ENCODE measurements around the gene MYO3A.

Gene MYO3A

GRCh38 chr10:26199841-26200240 lies 265.8 kb downstream of the MYO3A start:
- H3K4me2 ChIP-seq (ENCODE audit: low read depth, low read length) = no peak overlapping the region
- no peaks in the 10 kb centered on the region for H4K20me1 ChIP-seq (ENCODE audit: insufficient read depth, low read length)
- no peaks in the 10 kb centered on the region for H3K9me3 ChIP-seq (replicated peaks; ENCODE audit: insufficient read depth, low read length)
- H3K36me3 ChIP-seq (replicated peaks; ENCODE audit: insufficient read depth, low read length) = no peaks in the 10 kb centered on the region
- H3K9ac ChIP-seq (ENCODE audit: low read length) = no peak overlapping the region
- no peaks in the 10 kb centered on the region for H3F3A ChIP-seq (ENCODE audit: insufficient read depth, low read length)
- H3K4me3 ChIP-seq (ENCODE audit: low read length) = no peak overlapping the region
- H3K79me2 ChIP-seq (ENCODE audit: low read length) = no peaks in the 10 kb centered on the region
- no peak overlapping the region for H3K27ac ChIP-seq (ENCODE audit: low read length)
- TF ChIP-seq CTCF (IDR thresholded peaks at IDR 0.05; ENCODE audit: low read length) (no peak), EZH2 (optimal IDR thresholded peaks at IDR 0.05; ENCODE audit: low read depth, low read length) (no peak), EZH2phosphoT487 (IDR thresholded peaks at IDR 0.05; ENCODE audit: low read length) (no peak)
- no peaks in the 10 kb centered on the region for H3K9me2 ChIP-seq (replicated peaks; ENCODE audit: insufficient read depth, low read length)
- no peaks in the 10 kb centered on the region for H3K4me1 ChIP-seq (ENCODE audit: low read length)
- H3K27me3 ChIP-seq (replicated peaks; ENCODE audit: insufficient read depth, low read length) = no peaks in the 10 kb centered on the region
- H2AFZ ChIP-seq (ENCODE audit: low read length) = no peak overlapping the region
- no peak for DNase-seq

- Histone ChIP-seq H3K9ac (ENCODE audit: low read length) (no peak overlapping the region), H3K27ac (ENCODE audit: low read length) (no peak overlapping the region), H3K79me2 (ENCODE audit: low read length) (no peaks in the 10 kb centered on the region), H3K9me2 (replicated peaks; ENCODE audit: insufficient read depth, low read length) (no peaks in the 10 kb centered on the region), H3F3A (ENCODE audit: insufficient read depth, low read length) (no peaks in the 10 kb centered on the region), H3K4me1 (ENCODE audit: low read length) (no peaks in the 10 kb centered on the region), H3K36me3 (replicated peaks; ENCODE audit: insufficient read depth, low read length) (no peaks in the 10 kb centered on the region), H3K9me3 (replicated peaks; ENCODE audit: insufficient read depth, low read length) (no peaks in the 10 kb centered on the region), H4K20me1 (ENCODE audit: insufficient read depth, low read length) (no peaks in the 10 kb centered on the region), H2AFZ (ENCODE audit: low read length) (no peak overlapping the region), H3K4me3 (ENCODE audit: low read length) (no peak overlapping the region), H3K27me3 (replicated peaks; ENCODE audit: insufficient read depth, low read length) (no peaks in the 10 kb centered on the region), H3K4me2 (ENCODE audit: low read depth, low read length) (no peak overlapping the region)
- TF ChIP-seq CTCF (IDR thresholded peaks at IDR 0.05; ENCODE audit: low read length) (no peak), EZH2phosphoT487 (IDR thresholded peaks at IDR 0.05; ENCODE audit: low read length) (no peak), EZH2 (optimal IDR thresholded peaks at IDR 0.05; ENCODE audit: low read depth, low read length) (no peak)
- no peak for DNase-seq
Observed at GRCh38 chr10:26205223-26205622, 271.2 kb downstream of the MYO3A start.

- Histone ChIP-seq H3K4me3 (ENCODE audit: low read length) (no peak overlapping the region), H2AFZ (ENCODE audit: low read length) (no peak overlapping the region), H3K27ac (ENCODE audit: low read length) (no peak overlapping the region), H3K9me2 (replicated peaks; ENCODE audit: insufficient read depth, low read length) (no peaks in the 10 kb centered on the region), H3K27me3 (replicated peaks; ENCODE audit: insufficient read depth, low read length) (no peaks in the 10 kb centered on the region), H3K9me3 (replicated peaks; ENCODE audit: insufficient read depth, low read length) (no peaks in the 10 kb centered on the region), H3K4me1 (ENCODE audit: low read length) (no peaks in the 10 kb centered on the region), H3K79me2 (ENCODE audit: low read length) (no peaks in the 10 kb centered on the region), H3K4me2 (ENCODE audit: low read depth, low read length) (no peak overlapping the region), H3K36me3 (replicated peaks; ENCODE audit: insufficient read depth, low read length) (no peaks in the 10 kb centered on the region), H3F3A (ENCODE audit: insufficient read depth, low read length) (no peaks in the 10 kb centered on the region), H4K20me1 (ENCODE audit: insufficient read depth, low read length) (no peaks in the 10 kb centered on the region), H3K9ac (ENCODE audit: low read length) (no peak overlapping the region)
- TF ChIP-seq EZH2phosphoT487 (IDR thresholded peaks at IDR 0.05; ENCODE audit: low read length) = no peak
- TF ChIP-seq CTCF (IDR thresholded peaks at IDR 0.05; ENCODE audit: low read length) = no peak
- TF ChIP-seq EZH2 (optimal IDR thresholded peaks at IDR 0.05; ENCODE audit: low read depth, low read length) = no peak
- DNase-seq = no peak
Observed at GRCh38 chr10:26211781-26212444, 277.9 kb downstream of the MYO3A start.

All from MM.1S (cell line).